ENCODE data around the gene RAB3D.

The RAB3D gene

DNA sequence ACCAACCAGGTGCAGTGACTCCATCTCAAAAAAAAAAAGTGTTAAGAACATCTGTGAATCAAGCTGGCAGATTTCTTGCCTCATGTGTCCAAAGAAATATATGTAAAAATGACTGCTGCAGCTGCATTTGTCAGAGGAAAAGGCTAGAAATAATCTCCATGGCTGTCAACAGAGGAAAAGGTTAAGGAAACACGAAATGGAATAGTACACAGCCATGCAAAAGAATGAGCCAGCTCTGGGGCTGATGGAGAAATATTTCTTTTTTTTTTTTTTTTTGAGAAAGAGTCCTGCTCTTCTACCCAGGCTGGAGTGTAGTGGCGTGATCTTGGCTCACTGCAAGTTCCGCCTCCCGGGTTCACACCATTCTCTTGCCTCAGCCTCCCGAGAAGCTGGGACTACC, 6.6 kb downstream of the RAB3D start:
- H3K27me3 ChIP-seq (ENCODE audit: control insufficient read depth in 3 of 3, insufficient read depth in 3 of 3, low read depth in 1 of 3, low read length in 3 of 3): no peaks in the 10 kb centered on the region
- no peak overlapping the region for H2AK5ac ChIP-seq (ENCODE audit: low read depth, low read length)
- H3K9ac ChIP-seq (ENCODE audit: low read depth, low read length, poor library complexity): no peak overlapping the region

DNA sequence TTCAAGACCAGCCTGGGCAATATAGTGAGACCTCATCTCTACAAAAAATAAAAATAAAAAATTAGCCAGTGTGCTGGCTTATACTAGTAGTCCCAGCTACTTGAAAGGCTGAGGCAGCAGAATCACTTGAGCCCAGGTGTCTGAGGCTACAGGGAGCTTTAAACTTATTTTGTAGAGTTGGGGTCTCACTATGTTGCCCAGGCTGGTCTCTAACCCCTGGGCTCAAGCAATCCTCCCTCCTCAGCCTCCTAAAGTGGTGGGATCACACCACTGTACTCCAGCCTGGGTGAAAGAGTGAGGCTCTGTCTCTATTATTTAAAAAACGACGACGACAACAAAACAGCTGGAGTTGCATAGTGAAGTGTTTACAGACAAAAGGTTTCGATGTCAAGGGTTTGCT, 8.0 kb downstream of the RAB3D start:
- H2BK15ac ChIP-seq (ENCODE audit: low read length): no peak overlapping the region

More for the DNA sequence above, 6.6 kb downstream of the RAB3D start:
- Histone ChIP-seq H3K4ac (ENCODE audit: low read length) (no peak overlapping the region), H3K14ac (ENCODE audit: low read length) (no peak overlapping the region), H2AFZ (ENCODE audit: low read length) (no peak overlapping the region), H2BK120ac (ENCODE audit: low read depth, low read length) (no peak overlapping the region), H3K9me3 (replicated peaks in 1 of 2; ENCODE audit: control insufficient read depth in 2 of 2, insufficient read depth in 1 of 2, low read depth in 1 of 2, low read length in 2 of 2) (no peaks in the 10 kb centered on the region), H3K27ac (replicated peaks; ENCODE audit: low read length) (no peak overlapping the region), H3K4me1 (ENCODE audit: control insufficient read depth in 2 of 2, insufficient read depth in 1 of 2, low read depth in 1 of 2, low read length in 2 of 2) (no peaks in the 10 kb centered on the region), H2BK15ac (ENCODE audit: low read length) (no peak overlapping the region), H3K4me3 (ENCODE audit: low read length in 2 of 2) (no peak overlapping the region), H3K79me1 (ENCODE audit: low read depth, low read length) (no peaks in the 10 kb centered on the region), H4K8ac (ENCODE audit: low read depth, low read length) (no peak overlapping the region), H4K91ac (ENCODE audit: low read depth, low read length, poor library complexity) (no peak overlapping the region), H3K4me2 (ENCODE audit: insufficient read depth, low read length, poor library complexity, severe bottlenecking) (no peak overlapping the region), H3K36me3 (replicated peaks in 1 of 2; ENCODE audit: control insufficient read depth in 2 of 2, insufficient read depth in 2 of 2, low read length in 2 of 2) (peaks cover 2 to 18% of the 10 kb centered on the region in 2 donors), H2BK12ac (ENCODE audit: low read length) (no peak overlapping the region), H3K23ac (ENCODE audit: low read depth, low read length, poor library complexity) (no peak overlapping the region), H3K18ac (ENCODE audit: low read length) (no peak overlapping the region), H2BK5ac (ENCODE audit: low read length) (no peak overlapping the region)
- no peak for DNase-seq (ENCODE audit: low spot score)
- no CpG with 5 or more reads among the region's 5 CpGs for WGBS, 2 donors (ENCODE audit: extremely low coverage in 2 of 2, insufficient read length in 2 of 2, insufficient replicate concordance in 1 of 2)

DNA sequence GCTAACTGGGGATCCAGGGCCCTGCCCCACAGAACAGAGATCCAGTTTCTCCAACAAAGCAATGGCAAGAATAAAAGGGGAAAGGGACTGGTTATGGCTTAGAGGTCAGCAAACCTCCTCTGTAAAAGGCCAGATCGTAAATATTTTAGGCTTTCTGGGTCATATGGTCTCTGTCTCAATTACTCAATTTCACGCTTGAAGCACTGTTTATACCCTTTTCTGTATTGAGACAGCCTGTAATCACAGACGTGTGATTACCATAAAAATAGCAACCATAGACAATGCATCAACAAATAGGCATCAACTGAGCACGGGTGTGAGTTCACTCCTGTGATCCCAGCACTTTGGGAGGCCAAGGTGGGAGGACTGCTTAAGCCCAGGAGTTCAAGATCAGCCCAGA, 9.3 kb downstream of the RAB3D start:
- WGBS, 2 donors (ENCODE audit: extremely low coverage in 2 of 2, insufficient read length in 2 of 2, insufficient replicate concordance in 1 of 2): no CpG with 5 or more reads among the region's 4 CpGs
- DNase-seq (ENCODE audit: low spot score): no peak
- H3K4me2 ChIP-seq (ENCODE audit: insufficient read depth, low read length, poor library complexity, severe bottlenecking): no peak overlapping the region

More for the DNA sequence above, 8.0 kb downstream of the RAB3D start:
- no CpG with 5 or more reads among the region's 4 CpGs for WGBS, 2 donors (ENCODE audit: extremely low coverage in 2 of 2, insufficient read length in 2 of 2, insufficient replicate concordance in 1 of 2)
- Histone ChIP-seq H3K9me3 (replicated peaks in 1 of 2; ENCODE audit: control insufficient read depth in 2 of 2, insufficient read depth in 1 of 2, low read depth in 1 of 2, low read length in 2 of 2) (no peaks in the 10 kb centered on the region), H4K91ac (ENCODE audit: low read depth, low read length, poor library complexity) (no peak overlapping the region), H3K9ac (ENCODE audit: low read depth, low read length, poor library complexity) (no peak overlapping the region), H3K27me3 (ENCODE audit: control insufficient read depth in 3 of 3, insufficient read depth in 3 of 3, low read depth in 1 of 3, low read length in 3 of 3) (no peaks in the 10 kb centered on the region), H3K4me1 (ENCODE audit: control insufficient read depth in 2 of 2, insufficient read depth in 1 of 2, low read depth in 1 of 2, low read length in 2 of 2) (no peaks in the 10 kb centered on the region), H3K36me3 (replicated peaks in 1 of 2; ENCODE audit: control insufficient read depth in 2 of 2, insufficient read depth in 2 of 2, low read length in 2 of 2) (peaks cover 2 to 25% of the 10 kb centered on the region in 2 donors), H2AFZ (ENCODE audit: low read length) (no peak overlapping the region), H3K14ac (ENCODE audit: low read length) (no peak overlapping the region), H3K4ac (ENCODE audit: low read length) (no peak overlapping the region), H3K23ac (ENCODE audit: low read depth, low read length, poor library complexity) (no peak overlapping the region), H3K18ac (ENCODE audit: low read length) (no peak overlapping the region), H3K4me3 (ENCODE audit: low read length in 2 of 2) (no peak overlapping the region), H2BK120ac (ENCODE audit: low read depth, low read length) (no peak overlapping the region), H3K79me1 (ENCODE audit: low read depth, low read length) (no peaks in the 10 kb centered on the region), H3K4me2 (ENCODE audit: insufficient read depth, low read length, poor library complexity, severe bottlenecking) (no peak overlapping the region), H2BK5ac (ENCODE audit: low read length) (no peak overlapping the region), H2BK12ac (ENCODE audit: low read length) (no peak overlapping the region), H3K27ac (replicated peaks; ENCODE audit: low read length) (no peak overlapping the region), H4K8ac (ENCODE audit: low read depth, low read length) (no peak overlapping the region), H2AK5ac (ENCODE audit: low read depth, low read length) (no peak overlapping the region)
- no peak for DNase-seq (ENCODE audit: low spot score)

DNA sequence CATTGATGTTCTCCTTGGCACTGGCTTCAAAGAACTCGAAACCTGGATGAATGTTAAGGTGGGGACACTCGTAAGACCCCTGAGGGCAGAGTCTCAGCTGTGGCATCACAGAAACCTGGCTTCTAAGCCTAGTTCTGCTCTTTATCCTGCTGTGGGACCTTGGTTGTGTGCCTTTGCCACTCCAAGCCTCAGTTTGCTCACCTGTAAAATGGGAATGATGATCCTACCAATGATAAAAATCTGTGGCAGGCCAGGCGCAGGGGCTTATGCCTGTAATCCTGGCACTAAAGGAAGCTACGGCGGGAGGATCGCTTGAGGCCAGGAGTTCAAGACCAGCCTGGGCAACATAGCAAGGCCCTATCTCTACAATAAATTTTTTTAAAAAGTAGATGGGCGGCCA, 13.9 kb downstream of the RAB3D start:
- WGBS, 2 donors (ENCODE audit: extremely low coverage in 2 of 2, insufficient read length in 2 of 2, insufficient replicate concordance in 1 of 2): no CpG with 5 or more reads among the region's 7 CpGs
- H2AK5ac ChIP-seq (ENCODE audit: low read depth, low read length): no peak overlapping the region
- no peak overlapping the region for H4K91ac ChIP-seq (ENCODE audit: low read depth, low read length, poor library complexity)
- H2BK12ac ChIP-seq (ENCODE audit: low read length): no peak overlapping the region
- no peak overlapping the region for H4K8ac ChIP-seq (ENCODE audit: low read depth, low read length)
- H2AFZ ChIP-seq (ENCODE audit: low read length): no peak overlapping the region
- no peak overlapping the region for H3K9ac ChIP-seq (ENCODE audit: low read depth, low read length, poor library complexity)
- H3K4ac ChIP-seq (ENCODE audit: low read length): no peak overlapping the region
- no peaks in the 10 kb centered on the region for H3K9me3 ChIP-seq (replicated peaks in 1 of 2; ENCODE audit: control insufficient read depth in 2 of 2, insufficient read depth in 1 of 2, low read depth in 1 of 2, low read length in 2 of 2)
- no peak overlapping the region for H2BK120ac ChIP-seq (ENCODE audit: low read depth, low read length)
- H2BK15ac ChIP-seq (ENCODE audit: low read length): no peak overlapping the region
- no peak for DNase-seq (ENCODE audit: low spot score)
- H3K36me3 ChIP-seq (replicated peaks in 1 of 2; ENCODE audit: control insufficient read depth in 2 of 2, insufficient read depth in 2 of 2, low read length in 2 of 2): peaks cover 0 to 14% of the 10 kb centered on the region in 2 donors
- no peak overlapping the region for H3K27ac ChIP-seq (replicated peaks; ENCODE audit: low read length)
- no peaks in the 10 kb centered on the region for H3K27me3 ChIP-seq (ENCODE audit: control insufficient read depth in 3 of 3, insufficient read depth in 3 of 3, low read depth in 1 of 3, low read length in 3 of 3)
- no peak overlapping the region for H3K4me3 ChIP-seq (ENCODE audit: low read length in 2 of 2)
- H3K23ac ChIP-seq (ENCODE audit: low read depth, low read length, poor library complexity): no peak overlapping the region
- H3K14ac ChIP-seq (ENCODE audit: low read length): no peak overlapping the region
- no peak overlapping the region for H2BK5ac ChIP-seq (ENCODE audit: low read length)
- H3K4me1 ChIP-seq (ENCODE audit: control insufficient read depth in 2 of 2, insufficient read depth in 1 of 2, low read depth in 1 of 2, low read length in 2 of 2): peaks cover 0 to 3% of the 10 kb centered on the region in 2 donors
- H3K4me2 ChIP-seq (ENCODE audit: insufficient read depth, low read length, poor library complexity, severe bottlenecking): no peak overlapping the region
- H3K79me1 ChIP-seq (ENCODE audit: low read depth, low read length): peaks cover 2% of the 10 kb centered on the region
- no peak overlapping the region for H3K18ac ChIP-seq (ENCODE audit: low read length)

More for the DNA sequence above, 9.3 kb downstream of the RAB3D start:
- Histone ChIP-seq H3K23ac (ENCODE audit: low read depth, low read length, poor library complexity) (no peak overlapping the region), H3K9ac (ENCODE audit: low read depth, low read length, poor library complexity) (no peak overlapping the region), H2BK12ac (ENCODE audit: low read length) (no peak overlapping the region), H3K27ac (replicated peaks; ENCODE audit: low read length) (no peak overlapping the region), H3K9me3 (replicated peaks in 1 of 2; ENCODE audit: control insufficient read depth in 2 of 2, insufficient read depth in 1 of 2, low read depth in 1 of 2, low read length in 2 of 2) (no peaks in the 10 kb centered on the region), H3K4ac (ENCODE audit: low read length) (no peak overlapping the region), H3K79me1 (ENCODE audit: low read depth, low read length) (no peaks in the 10 kb centered on the region), H2BK15ac (ENCODE audit: low read length) (no peak overlapping the region), H3K36me3 (replicated peaks in 1 of 2; ENCODE audit: control insufficient read depth in 2 of 2, insufficient read depth in 2 of 2, low read length in 2 of 2) (peaks cover 0 to 22% of the 10 kb centered on the region in 2 donors), H3K18ac (ENCODE audit: low read length) (no peak overlapping the region), H3K14ac (ENCODE audit: low read length) (no peak overlapping the region), H4K8ac (ENCODE audit: low read depth, low read length) (no peak overlapping the region), H4K91ac (ENCODE audit: low read depth, low read length, poor library complexity) (no peak overlapping the region), H2BK5ac (ENCODE audit: low read length) (no peak overlapping the region), H3K4me1 (ENCODE audit: control insufficient read depth in 2 of 2, insufficient read depth in 1 of 2, low read depth in 1 of 2, low read length in 2 of 2) (no peaks in the 10 kb centered on the region), H3K4me3 (ENCODE audit: low read length in 2 of 2) (no peak overlapping the region), H2AFZ (ENCODE audit: low read length) (no peak overlapping the region), H2AK5ac (ENCODE audit: low read depth, low read length) (no peak overlapping the region), H3K27me3 (ENCODE audit: control insufficient read depth in 3 of 3, insufficient read depth in 3 of 3, low read depth in 1 of 3, low read length in 3 of 3) (no peaks in the 10 kb centered on the region), H2BK120ac (ENCODE audit: low read depth, low read length) (no peak overlapping the region)
